GM18498 (cell line): ENCODE results near the gene PDK4.
"Not testable (repeated sequence)": the region's sequence is repeated elsewhere in the genome, so short reads cannot be mapped to it uniquely, and the experiment has no call there.

Experiments used
- ATAC-seq: cut with Tn5 transposase; IDR thresholded peaks from one replicate; pipeline ENCODE4 v1.9.1; 2021; ENCODE audit warnings: mild to moderate bottlenecking, moderate library complexity; ENCODE audit not compliant: unreplicated experiment

Gene PDK4

GRCh38 chr7:95605275-95605674, 9.0 kb upstream of the PDK4 start:
- no peak for ATAC-seq

- ATAC-seq, result not testable (repeated sequence)
Measured at GRCh38 chr7:95604811-95605210, 8.5 kb upstream of the PDK4 start.

GRCh38 chr7:95604397-95604796, 8.1 kb upstream of the PDK4 start:
- ATAC-seq, result not testable (repeated sequence)

GRCh38 chr7:95602421-95602820, 6.1 kb upstream of the PDK4 start:
- no peak for ATAC-seq

GRCh38 chr7:95601316-95601715, 5.0 kb upstream of the PDK4 start:
- no peak for ATAC-seq

GRCh38 chr7:95599069-95599468, 2.8 kb upstream of the PDK4 start:
- ATAC-seq, result no peak

GRCh38 chr7:95598511-95598910, 2.2 kb upstream of the PDK4 start:
- no peak for ATAC-seq

GRCh38 chr7:95595746-95596197, 544 bp downstream of the PDK4 start:
- no peak for ATAC-seq

- no peak for ATAC-seq
Measured at GRCh38 chr7:95594185-95594584, 2.1 kb downstream of the PDK4 start.

GRCh38 chr7:95593343-95593742, 3.0 kb downstream of the PDK4 start:
- ATAC-seq, result no peak

- ATAC-seq, result no peak
Measured at GRCh38 chr7:95592570-95592969, 3.7 kb downstream of the PDK4 start.

- no peak for ATAC-seq
Measured at GRCh38 chr7:95590387-95591248, 5.7 kb downstream of the PDK4 start.

- ATAC-seq, result no peak
Measured at GRCh38 chr7:95589766-95590165, 6.5 kb downstream of the PDK4 start.

GRCh38 chr7:95589031-95589430, 7.3 kb downstream of the PDK4 start:
- ATAC-seq, result no peak

- no peak for ATAC-seq
Measured at GRCh38 chr7:95586951-95587301, 9.4 kb downstream of the PDK4 start.

GRCh38 chr7:95585426-95585789, 10.9 kb downstream of the PDK4 start:
- no peak for ATAC-seq

- no peak for ATAC-seq
Measured at GRCh38 chr7:95584769-95585425, 11.4 kb downstream of the PDK4 start.

GRCh38 chr7:95583834-95584621, 12.3 kb downstream of the PDK4 start:
- ATAC-seq, result no peak

GRCh38 chr7:95582578-95583293, 13.6 kb downstream of the PDK4 start:
- no peak for ATAC-seq

GRCh38 chr7:95581467-95581866, 14.8 kb downstream of the PDK4 start:
- ATAC-seq, result no peak

GRCh38 chr7:95579318-95579717, 17.0 kb downstream of the PDK4 start:
- ATAC-seq, result no peak
